SH-SY5Y (cell line): ENCODE results near the gene DEPDC5.

Source experiments
- GATA2 ChIP-seq: IDR thresholded peaks from 2 replicates; pipeline ENCODE4 v1.6.1; 2011; ENCODE audit warnings: mild to moderate bottlenecking, low read depth, low read length
- GATA3 ChIP-seq: IDR thresholded peaks from 2 replicates; pipeline ENCODE4 v1.6.1; 2011; ENCODE audit warnings: low read depth, mild to moderate bottlenecking, low read length, moderate library complexity

GRCh38 chr22:31906086-31906485 is 152.3 kb downstream of the DEPDC5 start:
- TF ChIP-seq GATA2 (no peak), GATA3 (no peak)
